ENCODE measurements around the gene AKAP3. TPM values are rescaled to one million over a fixed set of nuclear protein-coding genes. Genes with fewer than 3 reads are reported as not detected.

Gene AKAP3
- total and polyA plus RNA-seq, 2 of the 8 experiments (the other 6 are each of a cell fraction or from before 2014, with no cell fraction given), result 0.54 to 1.0 TPM

- no peaks in the 10 kb centered on the region for H3K79me2 ChIP-seq (ENCODE audit: control insufficient read depth in 1 of 2, insufficient read depth in 2 of 2, low read length in 2 of 2)
- H3K4me1 ChIP-seq (replicated peaks in 1 of 4; ENCODE audit: control insufficient read depth in 3 of 4, insufficient read depth in 4 of 4, low read length in 3 of 4), result peaks cover 0 to 4% (median 1%) of the 10 kb centered on the region in 4 experiments; a peak in 3 of 7 replicates
- H3K4ac ChIP-seq (replicated peaks; ENCODE audit: insufficient read length, low read depth, low read length), result no peak overlapping the region
- FAIRE-seq (no peak), DNase-seq (ENCODE audit: low read depth in 1 of 2, low spot score in 2 of 2) (no peak)
- no peak overlapping the region for H2BK15ac ChIP-seq (ENCODE audit: low read length)
- no peak overlapping the region for H2BK5ac ChIP-seq (ENCODE audit: low read depth, low read length)
- H3K36me3 ChIP-seq (ENCODE audit: control insufficient read depth in 2 of 4, insufficient read depth in 4 of 4, low read length in 3 of 4), result no peaks in the 10 kb centered on the region
- H3K4me2 ChIP-seq (ENCODE audit: insufficient read depth in 1 of 2, low read depth in 2 of 2, low read length in 2 of 2), result no peak overlapping the region
- no peak overlapping the region for H2AK5ac ChIP-seq (ENCODE audit: low read depth, low read length)
- no peak overlapping the region for H3K14ac ChIP-seq (ENCODE audit: insufficient read length)
- no peak overlapping the region for H2AFZ ChIP-seq (ENCODE audit: low read length)
- WGBS, 2 experiments (ENCODE audit: extremely low coverage in 1 of 2, insufficient coverage in 1 of 2, insufficient read length in 1 of 2, insufficient replicate concordance in 2 of 2, low coverage in 1 of 2, low lambda C conversion rate in 2 of 2, missing lambda C conversion rate in 1 of 2), result 87 to 100% methylated on average over 2 to 3 of the region's 3 CpGs
- H2BK20ac ChIP-seq (ENCODE audit: low read length), result no peak overlapping the region
- ChIA-PET POLR2A (ENCODE audit: partially characterized antibody) (no interaction called here), CTCF (ENCODE audit: partially characterized antibody) (interaction anchor here (1.1 to 2.1 kb wide), 8 partner anchors 9 to 266 kb away, joined by 3 to 10 read pairs (median 4); no protein-coding TSS in a partner anchor)
- no peak overlapping the region for H3K56ac ChIP-seq (replicated peaks; ENCODE audit: insufficient read length, low read depth, low read length)
- no peak overlapping the region for H3K23ac ChIP-seq (ENCODE audit: insufficient read length)
- no peak overlapping the region for H3K27ac ChIP-seq (ENCODE audit: low read depth, low read length)
- H3K4me3 ChIP-seq (ENCODE audit: extremely low read depth in 1 of 4, insufficient read depth in 2 of 4, low read depth in 3 of 4, low read length in 4 of 4), result no peak overlapping the region
- H2BK12ac ChIP-seq (ENCODE audit: low read depth, low read length), result no peak overlapping the region
- no peak overlapping the region for H3K9ac ChIP-seq (replicated peaks in 1 of 4; ENCODE audit: extremely low read depth in 1 of 4, low read depth in 3 of 4, low read length in 3 of 4)
- H3K27me3 ChIP-seq (replicated peaks in 1 of 4; ENCODE audit: control insufficient read depth in 3 of 4, extremely low read depth in 1 of 4, insufficient read depth in 3 of 4, low read length in 3 of 4), result no peaks in the 10 kb centered on the region; a peak in 1 of 7 replicates
- H4K5ac ChIP-seq (ENCODE audit: insufficient read length, low read depth, low read length), result no peak overlapping the region
- TF ChIP-seq RBBP5 (IDR thresholded peaks at IDR 0.05; ENCODE audit: borderline replicate concordance, low read depth, low read length), result no peak
- TF ChIP-seq KDM4A (IDR thresholded peaks at IDR 0.05; ENCODE audit: low read depth, low read length, severe bottlenecking), result no peak
- TF ChIP-seq SAP30 (IDR thresholded peaks at IDR 0.05; ENCODE audit: insufficient read depth, insufficient replicate concordance, low read length), result no peak
- TF ChIP-seq GTF2F1 (IDR thresholded peaks at IDR 0.05; ENCODE audit: borderline replicate concordance, low read depth, low read length), result no peak
- TF ChIP-seq CBX8 (IDR thresholded peaks at IDR 0.05; ENCODE audit: borderline replicate concordance, low read depth, low read length), result no peak
- TF ChIP-seq SP4 (IDR thresholded peaks at IDR 0.05; ENCODE audit: low read length), result no peak
- no peak for TF ChIP-seq JUN (IDR thresholded peaks at IDR 0.05; ENCODE audit: low read depth, low read length)
- TF ChIP-seq RAD21 (IDR thresholded peaks at IDR 0.05 in 1 of 2, conservative IDR thresholded peaks at IDR 0.05 in 1 of 2; ENCODE audit: low read depth in 2 of 2, low read length in 2 of 2), result no peak
- no peak for TF ChIP-seq FOSL1 (IDR thresholded peaks at IDR 0.05; ENCODE audit: insufficient read depth, low read depth, low read length)
- TF ChIP-seq SRF (IDR thresholded peaks at IDR 0.05; ENCODE audit: low read depth, low read length), result no peak
- no peak for TF ChIP-seq PHF8 (conservative IDR thresholded peaks at IDR 0.05; ENCODE audit: low read depth, low read length)
- H4K8ac ChIP-seq (ENCODE audit: extremely low read depth, insufficient read depth, low read length), result no peak overlapping the region
- H2BK120ac ChIP-seq (replicated peaks; ENCODE audit: low read depth, low read length), result no peak overlapping the region
- H3K9me3 ChIP-seq (ENCODE audit: insufficient read depth in 2 of 2, low read depth in 1 of 2, low read length in 1 of 2), result no peaks in the 10 kb centered on the region
- H3K18ac ChIP-seq (ENCODE audit: extremely low read depth, low read length), result no peak overlapping the region
- H3K23me2 ChIP-seq (ENCODE audit: low read depth, low read length), result no peaks in the 10 kb centered on the region
- no peak overlapping the region for H4K91ac ChIP-seq (replicated peaks; ENCODE audit: insufficient read length, low read length)
- no peaks in the 10 kb centered on the region for H4K20me1 ChIP-seq (replicated peaks in 1 of 2; ENCODE audit: control insufficient read depth in 1 of 2, insufficient read depth in 2 of 2, low read length in 2 of 2)
- no peaks in the 10 kb centered on the region for H3K79me1 ChIP-seq (ENCODE audit: low read depth, low read length)
Observed at GRCh38 chr12:4588916-4589315, 59.9 kb downstream of the AKAP3 start.
